A549 treated with CORT108297 at 1 μM for 4 hours (cell line): ENCODE results near the gene B3GALT2. TPM values are rescaled to one million over a fixed set of nuclear protein-coding genes. Genes with fewer than 3 reads are reported as not detected.

ENCODE experiments used
- total RNA-seq: library from RNA; stranded (reverse); fragments of 200-300 nt; extraction: Qiagen RNA extraction; gene quantifications from 5 replicates; pipeline ENCODE4 v1.2.3, GENCODE V29; 2022

Gene B3GALT2
- not detected in 5 replicates for total RNA-seq

GRCh38 chr1:193185901-193186731 lies at the start of gene B3GALT2:
Gene B3GALT2 (minus strand): TSS chr1:193186613. CDS start chr1:193181562, 5,051 bp downstream.

Other genes with a start within 250 kb of the B3GALT2 start
- 39.8 to 46.4 TPM (median 42.8 TPM) in 5 replicates for gene UCHL5, start 127.3 kb downstream of the B3GALT2 start, total RNA-seq
- gene RO60, start 127.0 kb downstream of the B3GALT2 start, total RNA-seq, result 24.6 to 31.6 TPM (median 27.0 TPM) in 5 replicates
- 46.9 to 54.3 TPM (median 48.0 TPM) in 5 replicates for gene GLRX2, start 81.2 kb downstream of the B3GALT2 start, total RNA-seq
- 30.3 to 35.1 TPM (median 32.6 TPM) in 5 replicates for gene CDC73, start 64.6 kb downstream of the B3GALT2 start, total RNA-seq